ENCODE data around the gene MAN2A1. TPM values are rescaled to one million over a fixed set of nuclear protein-coding genes. Genes with fewer than 3 reads are reported as not detected.

The MAN2A1 gene
- total and polyA plus RNA-seq, 2 experiments from 2014 or later: 32.5 to 129 TPM

DNA sequence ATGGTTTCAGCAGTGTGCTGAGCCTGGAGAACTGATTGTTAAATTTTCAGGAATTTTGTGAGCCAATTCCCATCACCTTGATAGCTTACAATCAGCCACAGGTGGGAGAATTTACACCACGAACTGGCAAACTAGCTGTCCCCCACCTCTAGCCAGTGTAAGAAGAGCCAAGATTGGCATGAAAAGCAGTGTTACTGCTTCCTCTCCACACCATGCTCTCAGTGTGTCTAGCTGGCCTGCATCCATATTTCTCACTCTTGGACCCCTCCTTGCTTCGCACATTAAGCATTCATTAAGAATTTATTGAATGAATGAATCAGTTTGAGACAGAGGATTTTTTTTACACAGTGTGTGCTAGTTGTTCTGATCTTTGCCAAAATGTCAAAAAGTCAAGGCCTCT is 36.7 kb upstream of the MAN2A1 start (continued):
- TF ChIP-seq ZNF462 (CRISPR knock-in tag; IDR thresholded peaks at IDR 0.05) (no peak), POLR2AphosphoS5 (IDR thresholded peaks at IDR 0.05; ENCODE audit: low read depth) (no peak), ZNF331 (CRISPR knock-in tag; IDR thresholded peaks at IDR 0.05; ENCODE audit: low read depth) (no peak), JUNB (IDR thresholded peaks at IDR 0.05; ENCODE audit: unreplicated experiment) (no peak), CREB1 (CRISPR knock-in tag; IDR thresholded peaks at IDR 0.05; ENCODE audit: low read depth) (no peak), EZH2 (IDR thresholded peaks at IDR 0.05; ENCODE audit: low read depth, unreplicated experiment) (no peak), STAT1 (IDR thresholded peaks at IDR 0.05; ENCODE audit: unreplicated experiment) (no peak)
- TF ChIP-seq, protein P1, sequence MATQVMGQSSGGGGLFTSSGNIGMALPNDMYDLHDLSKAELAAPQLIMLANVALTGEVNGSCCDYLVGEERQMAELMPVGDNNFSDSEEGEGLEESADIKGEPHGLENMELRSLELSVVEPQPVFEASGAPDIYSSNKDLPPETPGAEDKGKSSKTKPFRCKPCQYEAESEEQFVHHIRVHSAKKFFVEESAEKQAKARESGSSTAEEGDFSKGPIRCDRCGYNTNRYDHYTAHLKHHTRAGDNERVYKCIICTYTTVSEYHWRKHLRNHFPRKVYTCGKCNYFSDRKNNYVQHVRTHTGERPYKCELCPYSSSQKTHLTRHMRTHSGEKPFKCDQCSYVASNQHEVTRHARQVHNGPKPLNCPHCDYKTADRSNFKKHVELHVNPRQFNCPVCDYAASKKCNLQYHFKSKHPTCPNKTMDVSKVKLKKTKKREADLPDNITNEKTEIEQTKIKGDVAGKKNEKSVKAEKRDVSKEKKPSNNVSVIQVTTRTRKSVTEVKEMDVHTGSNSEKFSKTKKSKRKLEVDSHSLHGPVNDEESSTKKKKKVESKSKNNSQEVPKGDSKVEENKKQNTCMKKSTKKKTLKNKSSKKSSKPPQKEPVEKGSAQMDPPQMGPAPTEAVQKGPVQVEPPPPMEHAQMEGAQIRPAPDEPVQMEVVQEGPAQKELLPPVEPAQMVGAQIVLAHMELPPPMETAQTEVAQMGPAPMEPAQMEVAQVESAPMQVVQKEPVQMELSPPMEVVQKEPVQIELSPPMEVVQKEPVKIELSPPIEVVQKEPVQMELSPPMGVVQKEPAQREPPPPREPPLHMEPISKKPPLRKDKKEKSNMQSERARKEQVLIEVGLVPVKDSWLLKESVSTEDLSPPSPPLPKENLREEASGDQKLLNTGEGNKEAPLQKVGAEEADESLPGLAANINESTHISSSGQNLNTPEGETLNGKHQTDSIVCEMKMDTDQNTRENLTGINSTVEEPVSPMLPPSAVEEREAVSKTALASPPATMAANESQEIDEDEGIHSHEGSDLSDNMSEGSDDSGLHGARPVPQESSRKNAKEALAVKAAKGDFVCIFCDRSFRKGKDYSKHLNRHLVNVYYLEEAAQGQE (IDR thresholded peaks at IDR 0.05; ENCODE audit: unreplicated experiment): no peak
